Transverse colon (tissue), 4 donors: ENCODE measurements around the gene RPS6KA2. TPM values are rescaled to one million over a fixed set of nuclear protein-coding genes. Genes with fewer than 3 reads are reported as not detected.

ENCODE experiments used
- DNase-seq: peaks from one replicate; pipeline ENCODE4 v3.0.0-alpha.2; 2019
- H3K27ac ChIP-seq, 4 donors: fragments of 200-600 bp; sonication (generic); 2 replicates each; pipeline ENCODE4 v1.5.1; 2016 to 2018; ENCODE audit warnings: inconsistent platforms in 4 of 4
- H3K27me3 ChIP-seq: fragments of 200-600 bp; sonication (generic); 2 replicates; pipeline ENCODE4 v1.5.1; 2017; ENCODE audit warnings: inconsistent platforms
- H3K36me3 ChIP-seq, 4 donors: fragments of 200-600 bp; sonication (generic); 2 replicates each; pipeline ENCODE4 v1.5.1; 2017 to 2019; ENCODE audit warnings: inconsistent platforms in 4 of 4
- H3K4me1 ChIP-seq, 4 donors: fragments of 200-600 bp; sonication (generic); 2 replicates each; pipeline ENCODE4 v1.5.1; 2017 to 2020; ENCODE audit warnings: inconsistent platforms in 4 of 4
- H3K4me3 ChIP-seq, 4 donors: fragments of 200-600 bp; sonication (generic); 1 replicate in 1 of 4; 2 replicates in 3 of 4; pipeline versions ENCODE4 v1.5.1 to v1.6.1; 2017 to 2019; ENCODE audit warnings: inconsistent platforms in 4 of 4
- H3K9me3 ChIP-seq, 2 donors: fragments of 200-600 bp; sonication (generic); 2 replicates each; pipeline ENCODE4 v1.5.1; 2017 to 2019; ENCODE audit warnings: inconsistent platforms in 2 of 2
- CTCF ChIP-seq, 5 experiments: fragments of 200-600 bp in 3 of 5; fragments of 450-650 bp in 2 of 5; sonication (generic) in 3 of 5; IDR thresholded peaks; 1 replicate in 2 of 5; 2 replicates in 3 of 5; pipeline ENCODE4 v1.5.1; 2016 to 2017; ENCODE audit warnings: antibody characterized with exemption in 5 of 5, inconsistent platforms in 3 of 5, mild to moderate bottlenecking in 2 of 5, moderate library complexity in 1 of 5
- EP300 ChIP-seq: sonication (generic); formaldehyde crosslinking; IDR thresholded peaks from one replicate; pipeline ENCODE4 v1.6.1; 2017; ENCODE audit warnings: antibody characterized with exemption, low read depth
- POLR2A ChIP-seq: fragments of 450-650 bp; IDR thresholded peaks from one replicate; pipeline ENCODE4 v1.6.1; 2016; ENCODE audit warnings: antibody characterized with exemption, mild to moderate bottlenecking, moderate library complexity
- POLR2AphosphoS5 ChIP-seq, 3 donors: sonication (generic); formaldehyde crosslinking; IDR thresholded peaks; one replicate each; pipeline ENCODE4 v1.6.1; 2016; ENCODE audit warnings: antibody characterized with exemption in 3 of 3
- WGBS, 2 donors: methylation state at CpG; one replicate each; pipeline ENCODE4 v1.1.5; 2018; ENCODE audit warnings: low coverage in 1 of 2; 5-methylcytosine and 5-hydroxymethylcytosine counted together
- in situ Hi-C, 4 donors: fragments of 200-750 bp; cut with MboI; loops; one replicate each; pipeline versions ENCODE4 v1.15.0 to v1.15.1; 2017; ENCODE audit warnings: low sequenced_read_pairs in 3 of 4, low pct_ligation_motif_present in 1 of 4, low pct_unique_long_range_greater_than_20kb in 1 of 4
- intact Hi-C: fragments of 100-400 bp; cut with DNase I; formaldehyde crosslinking; loops from one replicate; pipeline ENCODE4 v1.15.1; 2023; ENCODE audit warnings: low total_unique reads
- total RNA-seq, 4 donors: library from RNA; depleted of rRNA; stranded (reverse); fragments of >200 nt; gene quantifications; one replicate each; pipeline ENCODE4 v1.1.0, GENCODE V29; 2016

RPS6KA2 gene
- total RNA-seq, 4 donors from 2014 or later: 9.6 to 41.1 (median 15.4) TPM

GRCh38 chr6:166413491-166413951, 213.5 kb downstream of the RPS6KA2 start:
- Histone ChIP-seq H3K36me3 (no peaks in the 10 kb centered on the region), H3K27me3 (no peaks in the 10 kb centered on the region), H3K9me3 (no peaks in the 10 kb centered on the region), H3K4me3 (no peak overlapping the region), H3K27ac (no peak overlapping the region), H3K4me1 (no peaks in the 10 kb centered on the region)
- no peak for DNase-seq
- 92% methylated on average over 16 of the region's 17 CpGs; no CpG with 5 or more reads in 1 of the 2 donors for WGBS, 2 donors
- intact Hi-C loops (no loop called here), in situ Hi-C loops (no loop called here)
- TF ChIP-seq POLR2A (no peak), EP300 (no peak), POLR2AphosphoS5 (IDR thresholded peaks at IDR 0.05) (no peak), CTCF (IDR thresholded peaks at IDR 0.05) (no peak)

- DNase-seq: no peak
- Histone ChIP-seq H3K36me3 (no peaks in the 10 kb centered on the region), H3K4me1 (no peaks in the 10 kb centered on the region), H3K27ac (no peak overlapping the region), H3K4me3 (no peak overlapping the region), H3K9me3 (no peaks in the 10 kb centered on the region), H3K27me3 (no peaks in the 10 kb centered on the region)
- TF ChIP-seq POLR2A (no peak), CTCF (IDR thresholded peaks at IDR 0.05) (no peak), EP300 (no peak), POLR2AphosphoS5 (IDR thresholded peaks at IDR 0.05) (no peak)
- WGBS, 2 donors: 87% methylated on average over 13 of the region's 13 CpGs; no CpG with 5 or more reads in 1 of the 2 donors
- in situ Hi-C loops (no loop called here), intact Hi-C loops (no loop called here)
Observed at GRCh38 chr6:166412911-166413384, 214.1 kb downstream of the RPS6KA2 start.

- Histone ChIP-seq H3K36me3 (no peaks in the 10 kb centered on the region), H3K9me3 (no peaks in the 10 kb centered on the region), H3K4me1 (no peaks in the 10 kb centered on the region), H3K4me3 (no peak overlapping the region), H3K27me3 (no peaks in the 10 kb centered on the region), H3K27ac (no peak overlapping the region)
- intact Hi-C loops: no loop called here
- WGBS, 2 donors: 90% methylated on average over 46 of the region's 49 CpGs; no CpG with 5 or more reads in 1 of the 2 donors
- DNase-seq: no peak
- in situ Hi-C loops: no loop called here
- TF ChIP-seq CTCF (IDR thresholded peaks at IDR 0.05): no peak
Observed at GRCh38 chr6:166412156-166412910, 214.7 kb downstream of the RPS6KA2 start.

- Histone ChIP-seq H3K27ac (no peak overlapping the region), H3K9me3 (no peaks in the 10 kb centered on the region), H3K27me3 (no peaks in the 10 kb centered on the region), H3K36me3 (no peaks in the 10 kb centered on the region), H3K4me1 (no peaks in the 10 kb centered on the region), H3K4me3 (no peak overlapping the region)
- DNase-seq: no peak
- in situ Hi-C loops (no loop called here), intact Hi-C loops (no loop called here)
- 73% methylated on average over 12 of the region's 12 CpGs; no CpG with 5 or more reads in 1 of the 2 donors for WGBS, 2 donors
- TF ChIP-seq CTCF (IDR thresholded peaks at IDR 0.05): no peak
- TF ChIP-seq POLR2AphosphoS5 (IDR thresholded peaks at IDR 0.05): no peak
- TF ChIP-seq POLR2A: no peak
- no peak for TF ChIP-seq EP300
Observed at GRCh38 chr6:166411721-166412151, 215.3 kb downstream of the RPS6KA2 start.
